ENCODE data around the gene GPR146.

The GPR146 gene

GRCh38 chr7:1078519-1078918, 34.2 kb downstream of the GPR146 start:
- H3K4me3 ChIP-seq (ENCODE audit: low read depth, low read length), result no peak overlapping the region
- TF ChIP-seq CTCF (IDR thresholded peaks at IDR 0.05; ENCODE audit: low read depth, low read length), result no peak

GRCh38 chr7:1078985-1079384, 34.6 kb downstream of the GPR146 start:
- H3K4me3 ChIP-seq (ENCODE audit: low read depth, low read length), result no peak overlapping the region
- no peak for TF ChIP-seq CTCF (IDR thresholded peaks at IDR 0.05; ENCODE audit: low read depth, low read length)

- H3K4me3 ChIP-seq (ENCODE audit: low read depth, low read length), result no peak overlapping the region
- no peak for TF ChIP-seq CTCF (IDR thresholded peaks at IDR 0.05; ENCODE audit: low read depth, low read length)
Measured at GRCh38 chr7:1079546-1079945, 35.2 kb downstream of the GPR146 start.

- no peak for TF ChIP-seq CTCF (IDR thresholded peaks at IDR 0.05; ENCODE audit: low read depth, low read length)
- H3K4me3 ChIP-seq (ENCODE audit: low read depth, low read length), result no peak overlapping the region
Measured at GRCh38 chr7:1080252-1080920, 36.0 kb downstream of the GPR146 start.

GRCh38 chr7:1080921-1081255, 36.5 kb downstream of the GPR146 start:
- TF ChIP-seq CTCF (IDR thresholded peaks at IDR 0.05; ENCODE audit: low read depth, low read length), result no peak
- H3K4me3 ChIP-seq (ENCODE audit: low read depth, low read length), result no peak overlapping the region

- H3K4me3 ChIP-seq (ENCODE audit: low read depth, low read length), result no peak overlapping the region
- no peak for TF ChIP-seq CTCF (IDR thresholded peaks at IDR 0.05; ENCODE audit: low read depth, low read length)
Measured at GRCh38 chr7:1081336-1081735, 37.0 kb downstream of the GPR146 start.

GRCh38 chr7:1081931-1082401, 37.6 kb downstream of the GPR146 start:
- no peak overlapping the region for H3K4me3 ChIP-seq (ENCODE audit: low read depth, low read length)
- TF ChIP-seq CTCF (IDR thresholded peaks at IDR 0.05; ENCODE audit: low read depth, low read length), result no peak

Data from WI38 (cell line).